GM10266 (cell line): ENCODE results near the gene ABHD15.

ENCODE experiments used
- DNase-seq: peaks from one replicate; pipeline ENCODE4 v3.0.0; 2012; ENCODE audit errors: extremely low spot score
- CTCF ChIP-seq: IDR thresholded peaks from 2 replicates; pipeline ENCODE4 v1.5.1; 2012; ENCODE audit warnings: mild to moderate bottlenecking, low read depth; ENCODE audit not compliant: control insufficient read depth, insufficient read depth; ENCODE audit errors: missing control alignments

Gene ABHD15

GRCh38 chr17:29603109-29603674 lies 36.4 kb upstream of the ABHD15 start:
- no peak for DNase-seq
- TF ChIP-seq CTCF = no peak

- TF ChIP-seq CTCF = no peak
- no peak for DNase-seq
Measured at GRCh38 chr17:29597361-29598172, 30.7 kb upstream of the ABHD15 start.

- DNase-seq = no peak
- TF ChIP-seq CTCF = no peak
Measured at GRCh38 chr17:29596811-29597210, 30.0 kb upstream of the ABHD15 start.

- no peak for DNase-seq
- no peak for TF ChIP-seq CTCF
Measured at GRCh38 chr17:29595943-29596774, 29.3 kb upstream of the ABHD15 start.

- no peak for DNase-seq
- no peak for TF ChIP-seq CTCF
Measured at GRCh38 chr17:29595107-29595942, 28.5 kb upstream of the ABHD15 start.

- no peak for DNase-seq
- TF ChIP-seq CTCF = no peak
Measured at GRCh38 chr17:29594519-29595090, 27.8 kb upstream of the ABHD15 start.
